ENCODE results near the gene GATAD2A. TPM values are rescaled to one million over a fixed set of nuclear protein-coding genes. Genes with fewer than 3 reads are reported as not detected.

The GATAD2A gene
- total and polyA plus RNA-seq, 4 experiments from 2014 or later, result 3.8 to 108 (median 65.6) TPM

- Mint-ChIP-seq H3K4me1 (peaks cover 3 to 5% (median 4%) of the 10 kb centered on the region in 4 donors), H3K36me3 (no peaks in the 10 kb centered on the region), H3K27ac (peak overlapping the region in 1 of 7 donors; percentile 72), H3K27me3 (peaks cover 0 to 3% of the 10 kb centered on the region in 2 donors), H3K4me3 (no peak overlapping the region), H3K9me3 (no peaks in the 10 kb centered on the region)
- Histone ChIP-seq H3K4me3 (ENCODE audit: low read length in 2 of 2) (no peak overlapping the region), H3K27me3 (ENCODE audit: insufficient read depth, low read length) (no peaks in the 10 kb centered on the region), H3K4me1 (ENCODE audit: insufficient read depth, low read length) (peaks cover 4% of the 10 kb centered on the region), H3K27ac (ENCODE audit: low read depth, low read length) (no peak overlapping the region), H3K9me3 (ENCODE audit: control insufficient read depth in 1 of 2, low read length in 2 of 2) (no peaks in the 10 kb centered on the region), H3K36me3 (ENCODE audit: insufficient read depth, low read length) (no peaks in the 10 kb centered on the region)
- peak in 1 of 5 donors; percentile 26 for DNase-seq
- intact Hi-C loops (cut with micrococcal nuclease), result no loop called here
- CTCF ChIA-PET (ENCODE audit: partially characterized antibody), result interaction anchor here (1.0 to 1.4 kb wide), 2 partner anchors 17 to 94 kb away, joined by 3 to 4 read pairs; no protein-coding TSS in a partner anchor
- POLR2A ChIA-PET (ENCODE audit: partially characterized antibody), result interaction anchor here (1.3 kb wide), 1 partner anchor 49 kb away, joined by 3 read pairs; no protein-coding TSS in a partner anchor
Measured at GRCh38 chr19:19549804-19550464, 144.5 kb downstream of the GATAD2A start.

- Histone ChIP-seq H3K4me3 (ENCODE audit: low read length in 2 of 2) (no peak overlapping the region), H3K27me3 (ENCODE audit: insufficient read depth, low read length) (no peaks in the 10 kb centered on the region), H3K27ac (ENCODE audit: low read depth, low read length) (no peak overlapping the region), H3K9me3 (ENCODE audit: control insufficient read depth in 1 of 2, low read length in 2 of 2) (no peaks in the 10 kb centered on the region), H3K36me3 (ENCODE audit: insufficient read depth, low read length) (no peaks in the 10 kb centered on the region), H3K4me1 (ENCODE audit: insufficient read depth, low read length) (peaks cover 4% of the 10 kb centered on the region)
- Mint-ChIP-seq H3K4me3 (no peak overlapping the region), H3K27ac (no peak overlapping the region), H3K4me1 (peaks cover 3 to 5% (median 4%) of the 10 kb centered on the region in 4 donors), H3K27me3 (peaks cover 0 to 3% of the 10 kb centered on the region in 2 donors), H3K36me3 (no peaks in the 10 kb centered on the region), H3K9me3 (no peaks in the 10 kb centered on the region)
- CTCF ChIA-PET (ENCODE audit: partially characterized antibody), result interaction anchor here (1.2 to 2.6 kb wide), 4 partner anchors 10 to 63 kb away, joined by 3 to 7 read pairs (median 4); no protein-coding TSS in a partner anchor
- POLR2A ChIA-PET (ENCODE audit: partially characterized antibody), result interaction anchor here (1.1 to 1.3 kb wide), 2 partner anchors 9 to 48 kb away, joined by 3 to 4 read pairs; no protein-coding TSS in a partner anchor
- DNase-seq, result peak in 1 of 5 donors; percentile 20
- intact Hi-C loops (cut with micrococcal nuclease), result no loop called here
Measured at GRCh38 chr19:19550485-19550929, 145.0 kb downstream of the GATAD2A start.

DNA sequence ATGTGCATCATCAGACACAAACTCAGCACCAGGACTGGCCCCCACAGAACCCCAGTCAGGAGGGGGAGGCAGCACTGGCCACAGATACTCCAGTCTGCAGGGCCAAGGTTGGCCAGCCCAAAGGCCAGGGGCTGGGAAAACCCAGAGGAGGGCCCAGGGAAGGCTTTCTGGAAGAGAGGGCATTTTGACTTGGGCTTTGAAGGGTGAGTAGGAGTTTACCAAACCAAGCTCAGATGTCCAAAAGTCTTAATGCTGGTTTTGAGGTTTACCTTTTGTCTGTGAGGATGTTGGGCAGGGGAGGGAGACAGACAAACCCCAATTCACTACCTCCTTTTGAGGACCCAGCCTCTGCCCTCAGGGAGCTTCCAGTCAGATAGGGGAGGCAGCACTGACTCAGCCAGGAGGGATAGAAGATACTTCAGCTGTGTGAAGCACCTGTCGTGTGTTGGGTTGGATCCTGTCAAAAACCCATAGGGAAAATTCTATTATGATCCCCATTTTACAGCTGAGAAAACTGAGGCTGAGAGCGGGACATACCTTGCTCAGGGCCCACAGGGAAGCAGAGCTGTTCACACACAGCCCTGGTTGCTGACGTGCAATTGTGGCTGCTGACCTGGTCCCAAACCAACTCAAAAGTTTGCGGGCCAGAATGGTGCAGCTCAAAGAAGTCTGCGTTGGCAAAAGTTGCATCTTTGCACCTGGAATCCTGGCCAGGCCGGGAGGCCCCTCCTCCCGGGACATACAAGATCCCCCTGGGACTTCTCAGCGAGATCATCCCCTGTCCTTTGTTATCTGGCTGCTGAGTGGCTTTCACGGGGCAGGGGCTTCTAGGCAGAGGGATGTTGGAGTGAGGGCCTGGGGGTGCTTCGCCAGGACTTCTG lies 145.7 kb downstream of the GATAD2A start:
- Mint-ChIP-seq H3K4me1 (peaks cover 3 to 5% (median 4%) of the 10 kb centered on the region in 4 donors), H3K4me3 (no peak overlapping the region), H3K27ac (no peak overlapping the region), H3K9me3 (no peaks in the 10 kb centered on the region), H3K36me3 (no peaks in the 10 kb centered on the region), H3K27me3 (peaks cover 0 to 3% of the 10 kb centered on the region in 2 donors)
- ChIA-PET POLR2A (ENCODE audit: partially characterized antibody) (interaction anchor here (1.1 to 1.3 kb wide), 2 partner anchors 8 to 47 kb away, joined by 3 to 4 read pairs; no protein-coding TSS in a partner anchor), CTCF (ENCODE audit: partially characterized antibody) (interaction anchor here (0.7 to 4.9 kb wide), 9 partner anchors 9 to 93 kb away, joined by 3 to 31 read pairs (median 6); partner anchors contain the start of gene PBX4)
- no peak overlapping the region for H3K4me3 ChIP-seq (ENCODE audit: low read length in 2 of 2)
- DNase-seq, result peak in 1 of 5 donors; percentile 7
- H3K9me3 ChIP-seq (ENCODE audit: control insufficient read depth in 1 of 2, low read length in 2 of 2), result no peaks in the 10 kb centered on the region
- intact Hi-C loops (cut with micrococcal nuclease), result no loop called here
- H3K4me1 ChIP-seq (ENCODE audit: insufficient read depth, low read length), result peaks cover 4% of the 10 kb centered on the region
- H3K27ac ChIP-seq (ENCODE audit: low read depth, low read length), result no peak overlapping the region
- no peaks in the 10 kb centered on the region for H3K27me3 ChIP-seq (ENCODE audit: insufficient read depth, low read length)
- H3K36me3 ChIP-seq (ENCODE audit: insufficient read depth, low read length), result no peaks in the 10 kb centered on the region

DNA sequence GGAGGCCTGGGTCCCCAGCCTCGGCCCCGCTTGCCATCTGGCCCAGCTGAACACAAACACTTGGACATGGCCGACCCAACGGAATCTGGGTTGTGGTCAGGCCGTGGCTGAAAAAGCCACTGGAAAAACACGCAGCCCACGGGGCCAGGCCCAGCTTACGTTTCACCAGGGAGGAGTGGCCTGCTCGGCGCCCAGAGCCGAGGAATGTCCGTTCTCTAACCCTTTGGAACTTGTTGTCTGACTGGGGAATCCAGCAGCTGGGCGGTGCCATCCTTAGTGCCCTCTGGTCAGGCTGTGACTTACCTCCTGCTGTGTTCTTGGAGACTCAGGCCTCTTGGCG lies 146.3 kb downstream of the GATAD2A start:
- Mint-ChIP-seq H3K27ac (no peak overlapping the region), H3K4me3 (no peak overlapping the region), H3K9me3 (peaks cover 0 to 2% (median 0%) of the 10 kb centered on the region in 8 donors), H3K36me3 (no peaks in the 10 kb centered on the region), H3K4me1 (peaks cover 3 to 5% (median 4%) of the 10 kb centered on the region in 4 donors), H3K27me3 (peaks cover 0 to 3% of the 10 kb centered on the region in 2 donors)
- Histone ChIP-seq H3K27ac (ENCODE audit: low read depth, low read length) (no peak overlapping the region), H3K36me3 (ENCODE audit: insufficient read depth, low read length) (no peaks in the 10 kb centered on the region), H3K4me1 (ENCODE audit: insufficient read depth, low read length) (peaks cover 4% of the 10 kb centered on the region), H3K4me3 (ENCODE audit: low read length in 2 of 2) (no peak overlapping the region), H3K27me3 (ENCODE audit: insufficient read depth, low read length) (no peaks in the 10 kb centered on the region), H3K9me3 (ENCODE audit: control insufficient read depth in 1 of 2, low read length in 2 of 2) (no peaks in the 10 kb centered on the region)
- CTCF ChIA-PET (ENCODE audit: partially characterized antibody), result interaction anchor here (0.7 to 4.9 kb wide), 9 partner anchors 9 to 92 kb away, joined by 3 to 31 read pairs (median 6); partner anchors contain the start of gene PBX4
- POLR2A ChIA-PET (ENCODE audit: partially characterized antibody), result interaction anchor here (0.9 to 1.3 kb wide), 2 partner anchors 20 to 47 kb away, joined by 3 to 4 read pairs; no protein-coding TSS in a partner anchor
- DNase-seq, result peak in 1 of 5 donors; percentile 20
- intact Hi-C loops (cut with micrococcal nuclease), result no loop called here

GRCh38 chr19:19552798-19553197 lies 147.3 kb downstream of the GATAD2A start:
- no peak for DNase-seq
- H3K4me1 Mint-ChIP-seq, result peaks cover 3 to 5% (median 4%) of the 10 kb centered on the region in 4 donors
- H3K27me3 ChIP-seq (ENCODE audit: insufficient read depth, low read length), result no peaks in the 10 kb centered on the region
- no peaks in the 10 kb centered on the region for H3K9me3 ChIP-seq (ENCODE audit: control insufficient read depth in 1 of 2, low read length in 2 of 2)
- no peaks in the 10 kb centered on the region for H3K36me3 Mint-ChIP-seq
- ChIA-PET CTCF (ENCODE audit: partially characterized antibody) (interaction anchor here (0.7 to 4.9 kb wide), 14 partner anchors 8 to 237 kb away, joined by 3 to 31 read pairs (median 6); partner anchors contain the start of genes GMIP and PBX4), POLR2A (ENCODE audit: partially characterized antibody) (interaction anchor here (0.6 to 1.6 kb wide), 4 partner anchors 21 to 91 kb away, joined by 3 to 4 read pairs (median 3); no protein-coding TSS in a partner anchor)
- H3K27ac ChIP-seq (ENCODE audit: low read depth, low read length), result no peak overlapping the region
- no peak overlapping the region for H3K4me3 ChIP-seq (ENCODE audit: low read length in 2 of 2)
- H3K4me1 ChIP-seq (ENCODE audit: insufficient read depth, low read length), result peaks cover 4% of the 10 kb centered on the region
- intact Hi-C loops (cut with micrococcal nuclease), result no loop called here
- no peak overlapping the region for H3K4me3 Mint-ChIP-seq
- H3K27ac Mint-ChIP-seq, result no peak overlapping the region
- peaks cover 0 to 2% (median 0%) of the 10 kb centered on the region in 8 donors for H3K9me3 Mint-ChIP-seq
- H3K27me3 Mint-ChIP-seq, result peaks cover 0 to 3% of the 10 kb centered on the region in 2 donors
- H3K36me3 ChIP-seq (ENCODE audit: insufficient read depth, low read length), result no peaks in the 10 kb centered on the region

DNA sequence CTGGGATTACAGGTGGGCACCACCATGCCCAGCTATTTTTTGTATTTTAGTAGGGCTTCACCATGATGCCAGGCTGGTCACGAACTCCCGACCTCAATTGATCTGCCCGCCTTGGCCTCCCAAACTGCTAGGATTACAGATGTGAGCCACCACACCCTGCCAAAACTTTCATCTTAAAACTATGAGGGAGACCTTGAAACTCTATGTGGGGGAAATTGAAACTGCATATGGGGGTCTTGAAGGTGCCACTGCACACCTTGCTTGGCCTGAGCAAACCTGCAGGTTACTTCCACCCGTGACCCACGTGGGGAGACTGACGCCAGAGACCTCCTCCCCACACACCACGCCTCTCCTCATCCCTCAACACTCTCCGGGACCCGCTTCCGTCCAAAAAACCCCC lies 148.2 kb downstream of the GATAD2A start:
- CTCF ChIA-PET (ENCODE audit: partially characterized antibody), result interaction anchor here (0.7 to 4.9 kb wide), 31 partner anchors 7 to 236 kb away, joined by 3 to 31 read pairs (median 5); partner anchors contain the start of genes GMIP, LPAR2, PBX4 and ZNF101
- POLR2A ChIA-PET (ENCODE audit: partially characterized antibody), result interaction anchor here (0.9 to 1.6 kb wide), 6 partner anchors 48 to 267 kb away, joined by 3 to 6 read pairs (median 4); partner anchors contain the start of gene PBX4
- no peaks in the 10 kb centered on the region for H3K36me3 Mint-ChIP-seq
- peaks cover 4 to 10% (median 7%) of the 10 kb centered on the region in 4 donors for H3K4me1 Mint-ChIP-seq
- peaks cover 0 to 2% (median 0%) of the 10 kb centered on the region in 8 donors for H3K9me3 Mint-ChIP-seq
- DNase-seq, result no peak
- Histone ChIP-seq H3K27ac (ENCODE audit: low read depth, low read length) (no peak overlapping the region), H3K9me3 (ENCODE audit: control insufficient read depth in 1 of 2, low read length in 2 of 2) (no peaks in the 10 kb centered on the region), H3K36me3 (ENCODE audit: insufficient read depth, low read length) (no peaks in the 10 kb centered on the region), H3K27me3 (ENCODE audit: insufficient read depth, low read length) (no peaks in the 10 kb centered on the region), H3K4me3 (ENCODE audit: low read length in 2 of 2) (no peak overlapping the region), H3K4me1 (ENCODE audit: insufficient read depth, low read length) (peaks cover 4% of the 10 kb centered on the region)
- H3K27me3 Mint-ChIP-seq, result peaks cover 0 to 3% of the 10 kb centered on the region in 2 donors
- H3K27ac Mint-ChIP-seq, result peak overlapping the region in 3 of 7 donors; percentile 18 to 40 (median 36)
- no peak overlapping the region for H3K4me3 Mint-ChIP-seq
- intact Hi-C loops (cut with micrococcal nuclease), result loop anchor here (1.0 kb wide), 1 partner anchor 21 kb away; no protein-coding TSS in a partner anchor
